HG03108 (cell line): Measurements from ENCODE around the gene PLAGL1.
"Not testable (repeated sequence)": the region's sequence is repeated elsewhere in the genome, so short reads cannot be mapped to it uniquely, and the experiment has no call there.

Experiments
- ATAC-seq: cut with Tn5 transposase; IDR thresholded peaks from one replicate; pipeline ENCODE4 v1.9.1; 2021; ENCODE audit warnings: moderate library complexity; ENCODE audit not compliant: unreplicated experiment

PLAGL1 gene

DNA sequence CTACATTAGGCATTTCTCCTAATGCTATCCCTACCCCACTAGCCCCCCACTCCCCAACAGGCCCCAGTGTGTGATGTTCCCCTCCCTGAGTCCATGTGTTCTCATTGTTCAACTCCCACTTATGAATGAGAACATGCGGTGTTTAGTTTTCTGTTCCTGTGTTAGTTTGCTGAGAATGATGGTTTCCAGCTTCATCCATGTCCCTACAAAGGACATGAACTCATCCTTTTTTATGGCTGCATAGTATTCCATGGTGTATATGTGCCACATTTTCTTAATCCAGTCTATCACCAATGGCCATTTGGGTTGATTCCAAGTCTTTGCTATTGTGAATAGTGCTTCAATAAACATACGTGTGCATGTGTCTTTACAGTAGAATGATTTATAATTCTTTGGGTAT is 1.6 kb upstream of the PLAGL1 start:
- ATAC-seq: not testable (repeated sequence)

DNA sequence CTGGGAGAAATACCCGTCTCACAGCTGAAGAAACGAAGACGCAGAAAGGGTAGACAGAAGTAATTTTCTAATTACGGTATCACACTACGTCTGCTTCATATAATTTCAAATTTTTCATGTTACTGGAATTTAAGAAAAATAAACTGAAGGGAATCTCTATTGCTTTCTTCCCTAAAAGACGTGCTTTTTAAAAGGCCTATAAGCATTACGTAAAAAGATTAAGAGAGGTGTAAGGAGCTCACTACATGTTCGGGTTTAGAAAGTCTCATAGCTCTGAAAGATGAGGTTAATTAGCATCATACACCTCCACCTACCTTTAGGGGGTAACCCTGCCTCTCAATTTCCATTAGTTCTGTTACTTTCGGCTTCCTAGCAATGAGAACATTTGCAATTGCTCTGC is 787 bp upstream of the PLAGL1 start:
- no peak for ATAC-seq

DNA sequence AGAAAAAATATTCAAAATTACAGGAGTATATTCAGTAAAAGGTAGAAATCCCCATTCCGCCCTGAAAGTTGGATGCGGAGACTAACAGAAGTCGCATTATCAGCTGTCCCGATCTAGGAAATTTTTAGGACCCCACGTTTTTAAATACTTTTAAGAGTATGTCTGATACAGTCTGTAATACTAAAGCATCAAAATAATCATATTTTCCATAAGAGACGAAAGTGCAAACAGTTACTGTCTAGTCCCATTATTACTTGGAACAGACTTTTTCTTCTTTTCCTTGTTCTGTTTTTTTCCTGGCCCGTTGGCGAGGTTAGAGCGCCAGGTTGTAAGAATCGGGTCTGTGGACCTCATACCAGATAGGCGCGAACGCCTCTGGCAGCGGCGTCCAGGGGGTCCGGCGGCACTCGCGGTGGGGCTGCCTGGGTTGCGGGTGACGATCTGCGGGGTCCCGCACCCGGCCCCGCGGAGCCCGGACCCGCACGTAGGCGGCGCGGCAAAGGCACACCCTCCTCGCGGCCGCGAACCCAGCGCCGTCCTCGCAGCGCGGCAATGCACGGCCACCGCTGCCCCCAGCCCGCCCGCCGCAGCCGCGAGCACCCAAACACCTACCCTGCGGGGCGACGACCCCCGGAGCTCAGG is 460 bp downstream of the PLAGL1 start:
- no peak for ATAC-seq

DNA sequence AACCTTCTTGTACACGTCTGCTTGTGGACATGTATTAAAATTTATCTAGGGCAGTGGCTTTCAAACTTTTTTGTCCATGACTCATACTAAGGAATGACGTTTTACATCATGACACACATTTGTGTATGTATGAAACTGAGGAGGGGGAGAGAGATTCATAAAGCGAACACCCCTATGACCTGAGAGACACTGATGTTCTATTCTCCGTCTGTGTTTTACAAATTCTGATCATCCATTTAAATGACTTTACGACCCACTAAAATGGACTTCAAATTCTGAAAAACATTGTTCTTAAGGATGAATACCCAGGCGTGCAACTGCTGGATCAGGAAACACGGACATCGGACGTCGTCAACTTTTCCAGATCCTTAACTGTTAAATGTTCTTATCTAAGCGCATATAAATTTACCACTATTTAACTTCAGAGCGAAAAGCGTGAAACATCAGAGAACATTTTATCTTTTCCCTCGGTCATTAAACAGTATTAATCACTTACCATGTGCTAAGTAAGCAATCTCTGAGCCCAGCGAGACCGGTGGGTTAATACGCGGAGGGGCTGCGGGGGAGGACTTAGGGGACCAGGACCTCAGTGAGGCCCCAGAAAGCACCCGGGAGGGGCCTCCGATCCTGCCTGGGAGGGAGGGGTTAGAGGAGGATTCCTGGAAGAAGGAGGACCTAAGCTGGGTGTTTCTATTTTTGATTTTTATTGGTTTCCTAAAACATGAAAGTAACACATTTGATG is 1.2 kb downstream of the PLAGL1 start:
- ATAC-seq: no peak

DNA sequence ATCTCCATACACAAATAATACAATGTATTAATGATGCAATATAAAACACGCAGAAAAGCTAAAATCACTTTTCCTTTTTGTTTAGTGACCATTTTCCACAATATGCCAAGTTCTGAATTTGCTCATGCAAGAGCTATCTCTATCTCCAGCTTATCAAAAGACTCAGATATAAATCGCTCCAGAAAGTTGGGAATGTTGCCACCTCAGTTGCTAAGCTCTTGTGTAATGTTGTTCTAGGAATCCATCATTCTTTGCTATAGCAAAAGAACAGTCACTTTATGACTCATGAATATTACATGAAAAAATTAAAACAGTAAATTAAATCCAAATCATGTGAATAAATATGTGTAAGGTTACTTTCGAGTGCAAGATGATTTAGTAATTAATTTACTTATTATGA is 8.7 kb downstream of the PLAGL1 start:
- ATAC-seq: no peak

DNA sequence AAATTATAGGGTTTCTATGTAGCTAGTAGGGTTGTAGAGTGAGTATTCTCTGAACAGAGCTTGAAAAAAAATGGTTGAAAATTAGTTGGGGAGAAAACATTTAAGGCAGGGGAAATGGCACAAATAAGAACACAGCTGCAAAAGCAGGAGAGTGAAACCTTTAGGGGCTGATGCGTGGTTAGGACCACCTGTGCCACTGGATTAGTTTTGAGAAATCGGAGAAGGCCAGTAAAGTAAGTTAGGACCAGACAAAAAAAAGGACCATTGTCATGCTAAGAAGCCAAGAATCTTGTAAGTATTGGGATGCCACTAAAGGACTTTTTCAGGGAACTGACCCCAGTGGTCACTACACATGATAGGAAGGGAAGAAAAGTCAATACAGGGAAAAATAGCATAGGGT is 9.4 kb downstream of the PLAGL1 start:
- ATAC-seq: no peak

DNA sequence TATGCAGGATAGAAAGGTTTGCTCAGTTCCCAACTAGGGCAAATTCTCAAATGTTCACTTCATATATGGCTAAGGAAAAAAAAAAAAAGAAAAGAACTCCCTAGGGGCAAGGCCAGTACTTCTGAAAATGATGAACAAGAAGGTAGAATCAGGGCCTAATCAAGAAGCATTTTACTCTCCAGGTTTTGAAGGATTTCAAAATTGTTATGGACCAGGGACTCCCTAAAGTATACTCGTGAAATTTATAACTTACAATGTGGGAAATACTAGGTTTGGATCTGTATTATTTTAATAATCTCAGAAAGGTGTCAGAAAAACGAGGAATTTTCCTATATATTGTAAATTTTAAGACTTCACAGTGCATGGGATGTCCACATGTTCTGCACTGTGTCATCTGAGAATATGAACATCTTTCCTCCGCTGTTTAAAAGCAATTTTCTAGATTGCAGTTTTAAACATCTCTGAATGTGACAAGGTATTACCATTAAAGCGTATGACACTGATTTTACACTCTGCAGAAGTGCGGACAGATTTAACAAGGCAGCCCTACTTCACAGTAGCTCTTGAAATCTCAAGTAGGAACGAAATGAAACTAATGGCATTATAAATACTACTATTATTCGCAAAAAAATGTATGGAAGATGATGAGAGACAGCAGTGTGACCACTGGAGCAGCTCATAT is 14.0 kb downstream of the PLAGL1 start:
- ATAC-seq: no peak

DNA sequence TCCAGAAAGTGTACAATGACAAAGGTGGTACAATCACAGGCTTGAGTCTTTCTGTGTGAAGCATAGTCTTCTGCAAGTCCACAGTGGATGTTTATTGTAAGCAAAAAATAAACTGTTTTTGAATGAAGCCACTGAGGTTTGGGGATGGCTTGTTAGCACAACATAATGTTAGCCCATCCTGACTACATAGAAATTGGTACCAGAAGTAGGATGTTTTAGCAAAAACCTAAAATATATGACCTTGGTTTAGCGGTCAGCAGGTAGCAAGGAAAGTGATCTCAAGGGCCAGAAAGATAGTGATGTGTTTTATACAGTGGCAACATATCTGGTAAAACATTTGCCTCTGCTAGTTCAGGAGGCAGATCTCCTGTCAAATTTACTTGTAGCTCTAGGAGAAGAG is 15.8 kb downstream of the PLAGL1 start:
- ATAC-seq: no peak

DNA sequence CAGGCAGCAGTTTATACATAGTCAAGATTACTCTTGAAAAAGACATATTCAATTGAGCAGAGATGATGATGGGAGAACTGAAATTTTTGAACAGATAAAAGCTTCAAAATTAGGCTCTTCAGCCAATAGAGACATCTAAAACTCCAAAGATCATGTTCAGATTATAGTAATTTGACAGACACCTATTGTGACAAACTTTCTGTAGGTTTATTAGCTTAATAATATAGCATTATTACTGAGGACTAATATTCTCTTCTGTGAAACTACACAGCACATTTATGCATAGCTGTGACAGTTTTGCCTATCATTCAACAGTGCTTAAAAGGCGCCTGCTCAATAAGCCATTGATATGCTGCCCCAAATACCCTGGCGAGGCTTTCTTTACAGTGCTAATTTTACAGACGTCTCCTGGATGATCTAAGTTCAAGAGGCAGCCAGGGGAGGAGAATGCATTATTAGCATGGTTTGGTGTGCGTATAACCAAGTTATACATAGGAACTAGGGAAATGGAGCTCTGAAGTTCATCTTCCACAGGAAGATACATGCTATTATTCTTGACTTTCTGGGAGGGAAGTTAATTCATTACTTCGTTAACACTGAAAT is 21.5 kb downstream of the PLAGL1 start:
- ATAC-seq: no peak

DNA sequence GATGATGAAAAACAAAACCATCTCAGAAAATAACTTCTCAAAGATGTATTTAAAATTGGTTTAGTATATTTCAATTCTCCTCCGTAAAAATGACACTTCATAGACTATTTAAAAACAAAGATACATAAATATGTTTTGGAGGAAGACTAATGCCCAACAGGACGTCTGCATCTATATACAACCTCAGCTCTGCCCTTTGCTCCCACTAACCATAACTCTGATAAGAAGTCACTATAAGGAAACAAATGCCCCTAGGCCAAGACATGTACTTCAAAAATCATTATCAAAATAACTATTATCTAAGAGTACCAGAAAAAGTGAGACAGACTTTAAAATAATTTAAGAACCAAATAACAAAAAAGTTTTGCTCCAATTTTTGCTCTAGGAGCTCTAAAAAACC is 23.4 kb downstream of the PLAGL1 start:
- ATAC-seq: no peak

DNA sequence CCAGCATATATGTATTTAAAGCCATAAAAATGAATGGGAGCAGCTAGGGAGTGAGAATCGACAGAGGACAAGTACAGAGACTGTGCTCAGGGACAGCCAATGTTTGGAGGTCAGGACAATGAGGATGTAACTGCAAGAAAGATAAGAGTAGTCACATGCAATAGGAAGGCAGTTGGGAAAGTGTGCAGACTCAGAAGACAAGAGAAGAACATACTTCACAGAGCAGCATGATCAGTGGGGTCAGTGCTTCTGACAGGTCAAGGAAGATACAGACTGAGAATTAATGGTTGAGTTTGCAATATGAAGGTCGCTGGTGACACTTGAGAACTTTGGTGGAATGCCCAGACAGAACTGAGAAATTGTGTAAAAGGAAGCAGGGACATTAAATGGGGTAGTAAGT is 25.1 kb downstream of the PLAGL1 start:
- ATAC-seq: no peak

DNA sequence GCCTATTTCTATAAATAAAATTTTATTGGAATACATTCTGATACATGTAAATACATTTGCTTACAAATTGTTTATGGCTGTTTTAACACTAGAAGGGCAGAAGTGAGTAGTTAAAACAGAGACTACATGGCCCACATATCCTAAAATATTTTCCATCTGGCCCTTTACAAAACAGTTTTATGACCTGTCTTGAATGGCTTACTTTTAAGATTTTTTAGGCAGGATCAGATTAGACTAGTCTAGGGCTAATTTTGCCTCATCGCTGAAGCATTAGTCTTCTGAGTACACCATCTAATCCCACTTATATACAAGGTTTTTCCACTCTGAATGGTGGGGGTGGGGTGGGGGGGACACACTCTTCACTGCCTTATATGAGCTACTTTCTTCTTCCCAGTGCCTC is 27.1 kb downstream of the PLAGL1 start:
- ATAC-seq: no peak

DNA sequence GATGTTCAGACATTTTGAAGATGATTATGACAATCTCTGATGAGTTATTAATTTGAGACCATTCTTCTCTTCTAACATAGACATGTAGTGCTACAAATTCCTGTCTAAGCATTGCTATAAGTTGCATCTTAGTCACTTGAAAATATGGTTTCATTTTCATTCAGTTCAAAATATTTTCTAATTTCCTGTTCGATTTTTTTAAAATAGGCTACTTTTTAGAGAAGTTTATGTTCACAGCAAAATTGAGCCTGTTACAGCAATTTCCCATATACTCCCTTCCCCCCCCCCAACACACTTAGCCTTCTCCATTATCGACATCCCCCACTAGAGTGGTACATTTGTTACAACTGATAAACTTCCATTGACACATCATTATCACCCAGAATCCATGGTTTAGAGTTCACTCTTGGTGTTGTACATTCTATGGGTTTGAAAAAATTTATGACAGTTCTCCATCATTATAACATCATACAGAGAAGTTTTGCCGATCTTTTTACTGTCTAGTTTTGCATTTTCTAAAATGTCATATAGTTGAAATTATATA is 31.2 kb downstream of the PLAGL1 start:
- no peak for ATAC-seq

DNA sequence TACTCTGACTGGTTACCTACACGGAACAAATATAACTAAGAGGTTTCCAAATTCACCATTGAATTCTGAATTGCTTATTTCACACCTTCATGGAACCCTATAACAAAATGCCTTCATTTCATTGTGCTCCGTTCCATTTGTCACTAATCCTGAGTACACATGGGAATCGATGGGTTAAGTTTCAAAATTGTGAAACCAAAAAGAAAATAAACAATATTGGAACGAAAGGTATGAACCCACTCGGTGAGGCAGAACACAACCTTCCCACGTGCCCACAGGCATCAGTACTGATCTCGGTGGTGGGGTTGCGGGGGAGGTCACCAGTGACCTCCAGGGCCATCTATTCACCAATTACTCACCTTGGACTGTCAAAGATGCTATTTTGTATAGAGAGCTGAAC is 34.0 kb downstream of the PLAGL1 start:
- ATAC-seq: no peak

DNA sequence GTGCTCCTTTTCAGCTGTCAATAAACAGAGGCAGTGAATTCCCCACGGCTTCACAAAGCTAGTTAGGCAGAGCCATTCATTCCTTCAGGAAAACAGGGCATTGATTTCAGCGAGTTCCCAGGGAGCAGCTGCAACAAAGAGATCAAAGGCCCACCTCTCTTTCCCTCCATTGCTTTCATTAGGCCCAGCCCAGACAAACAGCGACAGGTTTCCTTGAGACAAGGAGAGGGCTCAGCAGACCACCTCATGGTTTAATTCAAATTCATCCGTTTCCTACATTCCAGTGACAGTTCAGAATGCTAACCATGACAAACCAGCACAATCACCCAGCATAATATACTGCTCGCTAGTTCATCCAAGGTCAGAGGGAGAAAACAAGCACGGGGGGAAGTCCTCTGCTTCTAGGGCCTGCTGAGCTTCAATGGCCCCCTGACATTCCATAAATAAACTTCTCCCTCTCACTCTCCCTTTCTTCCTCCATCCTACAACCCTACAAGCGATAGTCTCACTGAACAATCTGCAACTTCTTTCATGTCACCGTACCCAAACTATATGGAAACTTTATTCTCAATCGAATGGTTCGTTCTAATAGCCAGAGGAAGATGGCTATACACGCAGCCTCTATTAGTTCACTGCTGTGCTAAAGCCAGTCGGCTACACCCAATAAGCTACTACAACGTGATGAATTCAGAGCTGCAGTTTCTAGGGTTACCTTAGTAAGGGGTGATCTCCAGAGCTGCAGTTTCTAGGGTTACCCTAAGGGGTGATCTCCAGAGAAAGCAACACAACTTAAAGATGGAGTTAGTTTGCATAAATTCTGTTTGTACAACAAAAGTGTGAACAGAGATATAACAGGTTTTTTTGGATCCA is 34.7 kb downstream of the PLAGL1 start:
- no peak for ATAC-seq

DNA sequence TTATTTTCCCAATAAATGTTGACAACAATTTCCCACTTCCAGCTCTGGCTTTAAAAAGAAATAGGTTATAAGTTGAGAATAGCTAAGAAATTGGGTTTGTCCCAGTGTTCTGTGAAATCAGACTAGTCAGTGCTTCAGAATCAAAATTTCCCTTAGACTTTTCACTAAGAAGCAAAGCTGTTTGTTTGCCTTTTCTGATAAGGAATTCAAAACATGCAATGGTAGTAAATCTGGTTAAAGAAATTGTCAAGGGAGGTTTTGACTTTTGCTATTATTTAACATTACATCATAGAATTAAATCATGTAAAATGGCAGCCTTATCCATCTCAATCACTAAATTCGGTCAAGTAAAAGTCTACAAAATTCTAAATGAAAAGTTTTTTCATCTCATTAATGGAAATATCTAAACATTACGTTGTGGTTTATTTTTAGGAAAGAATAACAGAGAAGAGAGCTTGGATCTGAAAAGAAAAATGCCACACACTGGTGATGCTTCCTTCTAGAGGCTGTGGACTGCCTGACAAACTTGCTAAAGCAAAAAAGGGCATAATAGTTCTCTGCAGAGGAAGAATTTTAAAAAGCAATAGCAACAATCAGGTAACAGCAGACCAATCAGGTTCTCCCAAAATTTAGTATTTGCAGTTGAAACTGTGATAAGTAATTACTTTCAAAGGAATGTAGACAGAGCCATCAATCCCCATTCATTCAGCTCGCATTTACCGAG is 36.4 kb downstream of the PLAGL1 start:
- ATAC-seq: no peak

DNA sequence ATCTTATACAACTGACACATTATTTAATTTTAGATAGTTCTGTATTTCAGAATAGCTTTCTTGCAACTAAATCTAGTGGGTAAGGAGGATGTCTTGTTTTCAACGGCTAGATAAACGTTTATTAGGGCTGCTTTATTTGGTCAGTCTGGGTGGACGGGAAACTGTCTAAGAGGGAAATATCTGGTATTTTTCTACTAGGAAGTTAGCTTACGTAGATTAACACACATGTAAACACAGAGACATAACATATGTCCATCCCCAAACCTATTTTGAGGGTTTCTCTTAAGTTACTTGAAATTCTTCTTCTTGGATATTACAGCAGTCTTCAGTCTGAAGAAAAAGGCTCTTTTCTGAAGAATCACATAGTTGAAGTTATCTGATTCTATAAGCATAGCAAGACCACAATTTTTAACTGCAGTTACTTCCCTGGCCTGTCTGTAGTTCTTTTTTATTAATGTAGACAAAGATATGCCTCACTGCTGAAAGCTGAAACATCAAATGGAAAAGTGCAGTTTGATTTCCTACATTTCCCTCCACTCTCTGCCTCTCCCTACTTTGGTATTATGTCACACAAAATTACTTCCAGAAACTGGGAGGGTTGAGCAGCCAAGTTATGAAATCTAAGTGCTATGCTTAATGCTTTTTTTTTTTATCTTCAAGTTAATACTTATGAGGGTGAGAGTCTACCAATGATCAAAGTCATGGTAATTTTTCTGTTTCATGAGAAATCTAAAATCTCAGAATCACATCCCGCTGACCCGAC is 37.4 kb downstream of the PLAGL1 start:
- ATAC-seq: no peak

DNA sequence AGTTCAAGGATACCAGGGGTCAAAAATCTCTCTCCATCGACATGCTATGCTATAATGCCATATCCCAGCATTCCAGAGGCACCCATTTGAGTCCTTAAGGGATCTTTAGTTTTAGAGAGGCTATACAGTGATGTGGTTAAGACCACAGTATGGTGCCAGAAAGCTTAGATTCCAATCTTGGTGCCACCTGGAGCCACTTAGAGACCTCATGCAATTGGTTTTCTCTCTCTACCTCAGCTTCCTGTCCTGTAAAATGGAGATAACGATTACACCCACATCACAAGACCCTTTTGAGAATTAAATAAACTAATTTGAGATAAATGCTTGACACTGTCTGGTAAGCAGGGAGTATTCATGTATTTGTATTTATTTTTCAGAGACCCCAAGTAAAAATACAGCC is 39.0 kb downstream of the PLAGL1 start:
- no peak for ATAC-seq

DNA sequence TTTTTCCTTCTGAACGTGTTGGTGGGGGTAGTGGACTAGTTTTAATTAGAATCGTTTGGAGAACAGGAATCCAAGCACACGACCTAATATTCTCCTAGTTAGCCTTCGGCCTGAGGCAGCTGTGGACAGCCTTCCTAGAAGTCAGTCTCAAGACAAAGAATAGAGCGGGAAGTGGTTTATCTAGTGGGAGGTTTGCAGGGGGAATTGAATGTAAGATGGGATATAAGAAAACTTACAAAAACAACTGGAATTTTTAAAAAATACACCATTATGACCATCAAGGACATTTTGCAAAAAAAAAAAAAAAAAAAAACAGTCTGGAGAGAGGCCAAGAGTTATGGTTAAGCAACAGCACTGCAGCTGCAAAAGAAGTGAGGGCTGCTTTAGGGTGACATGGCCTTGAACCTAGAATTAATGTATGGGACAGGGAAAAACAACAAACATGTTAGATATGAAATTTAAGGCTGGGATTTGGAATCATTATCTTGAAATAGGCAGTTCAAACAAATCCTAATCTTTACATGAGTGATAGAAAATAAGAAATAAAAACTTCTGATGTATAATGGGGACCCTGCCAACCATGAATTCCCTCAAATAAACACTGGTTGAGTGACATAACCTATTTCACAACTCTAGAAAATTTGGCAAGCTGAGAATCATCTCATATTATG is 40.2 kb downstream of the PLAGL1 start:
- ATAC-seq: no peak
